ENCODE measurements around the gene GPR15LG.

GRCh38 chr10:84159076-84159685 is 14.4 kb upstream of the GPR15LG start:
- no peak for TF ChIP-seq SREBF1 (IDR thresholded peaks at IDR 0.05; ENCODE audit: low read length)
- TF ChIP-seq POLR2A (IDR thresholded peaks at IDR 0.05; ENCODE audit: low read depth, low read length) = no peak
- TF ChIP-seq, protein P1, sequence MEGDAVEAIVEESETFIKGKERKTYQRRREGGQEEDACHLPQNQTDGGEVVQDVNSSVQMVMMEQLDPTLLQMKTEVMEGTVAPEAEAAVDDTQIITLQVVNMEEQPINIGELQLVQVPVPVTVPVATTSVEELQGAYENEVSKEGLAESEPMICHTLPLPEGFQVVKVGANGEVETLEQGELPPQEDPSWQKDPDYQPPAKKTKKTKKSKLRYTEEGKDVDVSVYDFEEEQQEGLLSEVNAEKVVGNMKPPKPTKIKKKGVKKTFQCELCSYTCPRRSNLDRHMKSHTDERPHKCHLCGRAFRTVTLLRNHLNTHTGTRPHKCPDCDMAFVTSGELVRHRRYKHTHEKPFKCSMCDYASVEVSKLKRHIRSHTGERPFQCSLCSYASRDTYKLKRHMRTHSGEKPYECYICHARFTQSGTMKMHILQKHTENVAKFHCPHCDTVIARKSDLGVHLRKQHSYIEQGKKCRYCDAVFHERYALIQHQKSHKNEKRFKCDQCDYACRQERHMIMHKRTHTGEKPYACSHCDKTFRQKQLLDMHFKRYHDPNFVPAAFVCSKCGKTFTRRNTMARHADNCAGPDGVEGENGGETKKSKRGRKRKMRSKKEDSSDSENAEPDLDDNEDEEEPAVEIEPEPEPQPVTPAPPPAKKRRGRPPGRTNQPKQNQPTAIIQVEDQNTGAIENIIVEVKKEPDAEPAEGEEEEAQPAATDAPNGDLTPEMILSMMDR (IDR thresholded peaks at IDR 0.05 in 2 of 3, conservative IDR thresholded peaks at IDR 0.05 in 1 of 3; ENCODE audit: control insufficient read depth in 2 of 3, extremely low read depth in 1 of 3, insufficient read depth in 1 of 3, low read depth in 3 of 3, low read length in 3 of 3) = no peak
- TF ChIP-seq, protein P2, sequence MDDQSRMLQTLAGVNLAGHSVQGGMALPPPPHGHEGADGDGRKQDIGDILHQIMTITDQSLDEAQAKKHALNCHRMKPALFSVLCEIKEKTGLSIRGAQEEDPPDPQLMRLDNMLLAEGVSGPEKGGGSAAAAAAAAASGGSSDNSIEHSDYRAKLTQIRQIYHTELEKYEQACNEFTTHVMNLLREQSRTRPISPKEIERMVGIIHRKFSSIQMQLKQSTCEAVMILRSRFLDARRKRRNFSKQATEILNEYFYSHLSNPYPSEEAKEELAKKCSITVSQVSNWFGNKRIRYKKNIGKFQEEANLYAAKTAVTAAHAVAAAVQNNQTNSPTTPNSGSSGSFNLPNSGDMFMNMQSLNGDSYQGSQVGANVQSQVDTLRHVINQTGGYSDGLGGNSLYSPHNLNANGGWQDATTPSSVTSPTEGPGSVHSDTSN (IDR thresholded peaks at IDR 0.05; ENCODE audit: insufficient replicate concordance, low read depth, low read length) = no peak
- no peak for TF ChIP-seq GATAD2B (conservative IDR thresholded peaks at IDR 0.05; ENCODE audit: low read depth)
- TF ChIP-seq ZBTB33 (IDR thresholded peaks at IDR 0.05) = no peak
- no peak for TF ChIP-seq E2F4 (IDR thresholded peaks at IDR 0.05; ENCODE audit: low read depth, low read length)
- TF ChIP-seq TCF3 (IDR thresholded peaks at IDR 0.05; ENCODE audit: borderline replicate concordance, insufficient read depth, low read depth, low read length) = no peak
- TF ChIP-seq TBL1XR1 (IDR thresholded peaks at IDR 0.05; ENCODE audit: low read depth, low read length) = no peak

Measured in GM12878 (cell line).